Activated T-cell treated with anti-CD3 and anti-CD28 coated beads, Interleukin-2, amount 50 U/mL, for 72 hours (primary cell): ENCODE measurements around the gene THSD8. TPM values are rescaled to one million over a fixed set of nuclear protein-coding genes. Genes with fewer than 3 reads are reported as not detected.
A peak's percentile ranks its signal among the peaks of the same experiment; 100 is the strongest.

Experiments
- ATAC-seq, 2 donors: fragments of 150-1000 bp; cut with Tn5 transposase; replicated peaks in 1 of 2; 2 replicates each; pipeline ENCODE4 v1.10.0; 2021; ENCODE audit warnings: moderate library complexity in 2 of 2, mild to moderate bottlenecking in 1 of 2
- DNase-seq, 2 donors: peaks; one replicate each; pipeline ENCODE4 v3.0.0; 2021 to 2022; ENCODE audit warnings: mixed read lengths in 1 of 2
- H3K27ac Mint-ChIP-seq: one replicate; pipeline ENCODE4 v1.8.0; 2022; ENCODE audit warnings: mild to moderate bottlenecking, moderate library complexity, mixed read lengths
- H3K27me3 Mint-ChIP-seq: one replicate; pipeline ENCODE4 v1.8.0; 2022; ENCODE audit warnings: low read depth, mixed read lengths
- H3K36me3 Mint-ChIP-seq, 2 donors: one replicate each; pipeline ENCODE4 v1.8.0; 2022; ENCODE audit warnings: mixed read lengths in 2 of 2, mild to moderate bottlenecking in 1 of 2; ENCODE audit not compliant: insufficient read depth in 2 of 2
- H3K4me1 Mint-ChIP-seq: one replicate; pipeline ENCODE4 v1.8.0; 2022; ENCODE audit warnings: low read depth, mixed read lengths
- H3K4me3 Mint-ChIP-seq, 2 donors: one replicate each; pipeline ENCODE4 v1.8.0; 2022; ENCODE audit warnings: mild to moderate bottlenecking in 2 of 2, mixed read lengths in 2 of 2, moderate library complexity in 2 of 2
- H3K9me3 Mint-ChIP-seq, 2 donors: one replicate each; pipeline ENCODE4 v1.8.0; 2022; ENCODE audit warnings: mixed read lengths in 2 of 2
- total RNA-seq, 2 donors: library from RNA; stranded (reverse); gene quantifications; one replicate each; pipeline ENCODE4 v1.2.3, GENCODE V29; 2022

The THSD8 gene
- total RNA-seq, 2 donors from 2014 or later: 23.7 to 27.1 TPM

DNA sequence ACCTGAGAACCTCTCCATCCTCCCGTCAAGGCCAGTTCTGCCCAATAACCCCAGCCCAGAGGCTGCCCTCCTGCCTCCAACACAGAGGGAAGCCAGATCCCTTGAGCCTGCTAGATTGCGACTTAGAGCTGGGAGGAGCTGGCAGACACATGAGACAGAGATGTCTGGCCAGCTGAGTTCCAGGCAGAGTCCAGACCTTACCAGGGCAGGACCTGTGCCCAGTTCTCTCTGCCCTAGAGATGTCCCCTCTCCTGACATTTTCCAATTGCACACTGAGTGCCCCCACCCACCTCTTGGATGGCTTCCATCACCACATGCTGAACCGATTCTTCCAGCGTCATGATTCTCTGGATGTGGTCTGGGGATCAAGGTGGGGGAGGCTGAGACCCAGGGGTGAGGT, 29.5 kb upstream of the THSD8 start:
- DNase-seq (no peak), ATAC-seq (no peak)
- peaks cover 36% of the 10 kb centered on the region for H3K4me1 Mint-ChIP-seq
- H3K9me3 Mint-ChIP-seq: no peaks in the 10 kb centered on the region
- no peaks in the 10 kb centered on the region for H3K27me3 Mint-ChIP-seq
- H3K4me3 Mint-ChIP-seq: no peak overlapping the region
- peaks cover 0 to 2% of the 10 kb centered on the region in 2 donors for H3K36me3 Mint-ChIP-seq
- no peak overlapping the region for H3K27ac Mint-ChIP-seq

DNA sequence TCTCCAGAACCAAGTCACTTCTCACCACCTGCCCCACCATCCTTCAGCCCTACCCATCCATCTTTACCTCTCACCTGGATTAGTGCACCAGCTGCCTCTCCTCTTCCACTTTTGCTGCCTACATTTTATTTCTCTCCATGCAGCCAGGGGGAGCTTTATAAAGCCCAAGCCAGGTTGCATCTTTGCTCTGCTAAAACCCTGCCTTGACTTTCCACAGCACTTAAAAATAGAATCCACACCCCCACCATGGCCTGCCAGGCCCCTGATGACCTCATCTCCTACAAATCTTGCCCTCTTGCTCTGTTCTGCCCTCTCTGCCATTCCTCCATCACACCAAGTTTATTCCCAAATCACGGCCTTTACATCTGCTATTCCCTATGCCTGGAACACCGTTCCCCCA, 28.3 kb upstream of the THSD8 start:
- Mint-ChIP-seq H3K4me1 (peaks cover 43% of the 10 kb centered on the region), H3K36me3 (peaks cover 0 to 2% of the 10 kb centered on the region in 2 donors), H3K27me3 (no peaks in the 10 kb centered on the region), H3K27ac (no peak overlapping the region), H3K9me3 (no peaks in the 10 kb centered on the region), H3K4me3 (peak overlapping the region; percentile 1 to 2)
- peak in 1 of 2 donors; percentile 17 for DNase-seq
- no peak for ATAC-seq

DNA sequence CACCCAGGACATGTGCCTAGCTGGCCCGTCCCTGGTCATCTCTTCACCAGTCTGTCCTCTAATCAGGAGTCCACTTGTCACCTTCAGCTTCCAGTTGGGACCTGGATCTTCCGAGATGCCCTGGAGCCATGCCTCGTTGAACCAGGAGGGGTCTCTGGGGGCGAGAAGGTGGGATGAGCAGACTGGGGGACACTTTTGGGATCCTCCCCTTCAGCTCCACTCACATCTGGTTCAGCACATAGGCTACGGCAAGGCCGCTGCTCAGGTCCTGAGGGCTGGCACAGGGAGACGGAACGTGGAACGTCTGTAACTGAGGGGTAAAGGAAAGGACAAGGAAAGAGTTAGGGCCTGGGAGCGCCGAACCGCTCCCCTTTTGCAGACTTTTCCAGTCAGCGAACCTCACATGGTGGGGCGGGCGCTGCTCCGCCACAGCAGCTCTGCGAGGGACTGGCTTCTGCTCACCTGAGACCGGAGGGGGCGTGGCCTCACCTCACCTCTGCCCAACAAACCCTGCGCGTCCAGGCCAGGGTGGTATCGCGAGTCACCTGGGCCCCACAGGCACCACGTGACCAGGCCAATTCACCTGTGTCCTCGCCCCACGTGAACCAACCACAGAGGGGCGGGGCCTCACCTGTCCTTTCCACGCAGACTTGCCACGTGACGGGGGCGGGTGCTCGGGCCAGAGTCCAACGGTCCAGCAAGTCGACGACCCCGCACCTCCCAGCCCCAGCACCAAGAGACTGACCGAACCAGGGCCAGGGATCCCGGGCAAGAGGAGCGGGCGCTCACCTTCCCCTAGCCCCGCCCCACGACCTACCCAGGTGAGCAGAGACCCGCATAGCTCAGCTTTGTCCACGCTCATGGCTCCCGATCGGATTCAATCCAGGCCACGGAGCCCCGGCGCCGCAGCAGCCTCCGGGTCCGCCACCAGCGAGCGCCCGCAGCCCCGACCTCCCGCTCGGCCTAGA, 27.0 kb upstream of the THSD8 start, which contains the start of gene HOOK2:
HOOK2 (minus strand) TSS at position 965 of the 968 bp plus-strand sequence; CDS start at position 862, 103 bp downstream.
- Mint-ChIP-seq H3K4me1 (peaks cover 50% of the 10 kb centered on the region), H3K36me3 (peaks cover 0 to 2% of the 10 kb centered on the region in 2 donors), H3K27me3 (no peaks in the 10 kb centered on the region), H3K9me3 (no peaks in the 10 kb centered on the region), H3K27ac (peak within 1 kb of the TSS; percentile 35), H3K4me3 (peak within 1 kb of the TSS; percentile 75 to 80)
- ATAC-seq (no peak), DNase-seq (peak in 1 of 2 donors; percentile 31)

DNA sequence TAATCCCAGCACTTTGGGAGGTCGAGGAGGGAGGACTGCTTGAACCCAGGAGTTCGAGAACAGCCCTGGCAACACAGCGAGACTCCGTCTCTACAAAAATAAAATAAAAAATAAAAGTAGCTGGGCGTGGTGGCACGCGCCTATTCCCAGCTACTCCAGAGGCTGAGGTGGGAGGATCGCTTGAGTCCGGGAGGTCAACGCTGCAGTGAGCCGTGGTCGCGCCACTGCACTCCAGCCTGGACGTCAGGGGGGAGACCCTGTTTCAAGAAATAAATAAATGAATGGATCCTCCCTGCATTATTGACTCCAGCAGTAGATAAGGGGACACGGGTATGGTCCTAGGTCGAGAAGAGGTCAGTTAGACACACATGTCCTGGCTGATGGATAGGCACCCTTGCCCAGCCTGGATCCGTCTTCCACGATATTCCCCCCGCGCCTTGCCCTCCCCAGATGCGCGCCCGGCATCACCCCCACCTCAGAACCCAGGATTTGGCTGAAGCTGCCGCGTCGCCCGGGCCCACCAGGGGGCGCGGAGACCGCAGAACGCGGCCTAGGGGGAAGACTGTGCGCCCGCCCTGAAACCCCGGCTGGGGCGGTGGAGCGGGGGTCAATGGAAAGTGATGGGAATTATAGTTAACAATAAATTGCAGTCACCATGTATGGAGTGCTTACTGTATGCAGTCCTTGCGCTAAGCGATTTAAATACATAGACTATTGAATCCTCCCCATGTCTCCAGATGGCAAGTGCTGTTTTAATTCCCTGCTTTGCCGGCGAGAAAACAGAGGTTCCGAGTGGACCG, 24.5 kb upstream of the THSD8 start:
- peak; percentile 38 to 43 for ATAC-seq
- peak overlapping the region; percentile 97 to 99 for H3K4me3 Mint-ChIP-seq
- H3K36me3 Mint-ChIP-seq: peaks cover 0 to 2% of the 10 kb centered on the region in 2 donors
- H3K4me1 Mint-ChIP-seq: peaks cover 61% of the 10 kb centered on the region
- H3K27ac Mint-ChIP-seq: peak overlapping the region; percentile 57
- peak; percentile 87 to 93 for DNase-seq
- no peaks in the 10 kb centered on the region for H3K9me3 Mint-ChIP-seq
- H3K27me3 Mint-ChIP-seq: no peaks in the 10 kb centered on the region

DNA sequence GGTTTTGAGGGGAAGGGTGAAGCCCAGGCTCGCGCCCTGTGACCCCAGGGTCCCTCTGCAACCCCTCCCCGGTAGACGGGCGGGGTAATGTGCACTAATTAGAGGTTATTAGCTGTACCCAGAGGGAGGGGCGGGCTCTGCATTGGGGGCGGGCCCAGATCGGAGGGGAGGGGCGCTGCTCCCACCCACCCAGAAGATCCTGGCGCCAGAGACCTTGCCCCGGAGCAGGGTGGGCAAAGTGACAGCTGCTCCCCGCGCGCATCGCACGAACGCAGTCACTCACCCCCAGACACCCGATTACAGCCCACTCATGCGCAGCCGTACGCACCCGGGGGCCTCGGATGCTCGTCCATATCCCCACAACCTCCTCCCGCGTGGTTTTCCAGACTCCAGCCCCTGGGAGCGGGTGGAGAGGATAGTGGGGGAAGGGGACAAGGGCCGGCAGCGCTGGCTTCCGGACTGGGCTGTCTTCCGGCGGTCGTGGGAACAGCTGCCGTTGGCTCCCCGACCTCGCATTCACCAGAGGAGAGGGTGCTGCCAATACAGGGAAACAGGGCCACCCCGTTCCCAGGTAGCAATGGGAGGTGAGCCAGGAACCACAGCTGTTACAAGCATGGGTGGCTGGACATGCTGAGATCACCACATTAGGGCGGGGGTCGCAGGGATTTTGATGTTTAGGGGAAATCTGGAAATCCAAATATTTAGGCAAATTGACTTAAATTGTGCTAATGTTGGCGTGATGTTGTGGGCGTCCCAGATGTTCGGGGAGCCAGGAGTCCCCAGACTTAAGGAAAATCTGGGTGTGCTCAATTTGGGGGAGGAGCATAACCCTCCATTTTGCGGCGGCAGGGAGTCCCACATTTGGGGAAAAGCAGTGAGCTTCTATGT, 23.6 kb upstream of the THSD8 start:
- no peaks in the 10 kb centered on the region for H3K9me3 Mint-ChIP-seq
- ATAC-seq (peak; percentile 1 to 2), DNase-seq (peak; percentile 57 to 60)
- H3K4me1 Mint-ChIP-seq: peaks cover 61% of the 10 kb centered on the region
- no peaks in the 10 kb centered on the region for H3K36me3 Mint-ChIP-seq
- H3K4me3 Mint-ChIP-seq: peak overlapping the region; percentile 97 to 99
- peak overlapping the region; percentile 86 for H3K27ac Mint-ChIP-seq
- H3K27me3 Mint-ChIP-seq: no peaks in the 10 kb centered on the region

DNA sequence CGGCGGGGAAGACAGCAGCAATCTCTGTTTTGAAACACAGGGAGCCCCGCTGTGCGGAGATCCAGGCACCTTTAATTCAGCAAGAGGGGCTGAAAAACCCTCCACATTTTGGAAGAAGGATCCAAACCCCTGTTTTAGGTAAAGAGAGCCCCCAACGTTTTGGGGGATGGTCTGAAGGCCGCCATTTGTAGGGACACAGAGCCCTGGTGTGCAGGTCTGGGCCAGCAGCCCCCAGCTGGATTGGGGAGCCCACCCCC, 23.0 kb upstream of the THSD8 start:
- Mint-ChIP-seq H3K27me3 (no peaks in the 10 kb centered on the region), H3K9me3 (no peaks in the 10 kb centered on the region), H3K27ac (peak overlapping the region; percentile 86), H3K36me3 (no peaks in the 10 kb centered on the region), H3K4me3 (peak overlapping the region; percentile 97 to 99), H3K4me1 (peaks cover 56% of the 10 kb centered on the region)
- no peak for ATAC-seq
- DNase-seq: no peak

DNA sequence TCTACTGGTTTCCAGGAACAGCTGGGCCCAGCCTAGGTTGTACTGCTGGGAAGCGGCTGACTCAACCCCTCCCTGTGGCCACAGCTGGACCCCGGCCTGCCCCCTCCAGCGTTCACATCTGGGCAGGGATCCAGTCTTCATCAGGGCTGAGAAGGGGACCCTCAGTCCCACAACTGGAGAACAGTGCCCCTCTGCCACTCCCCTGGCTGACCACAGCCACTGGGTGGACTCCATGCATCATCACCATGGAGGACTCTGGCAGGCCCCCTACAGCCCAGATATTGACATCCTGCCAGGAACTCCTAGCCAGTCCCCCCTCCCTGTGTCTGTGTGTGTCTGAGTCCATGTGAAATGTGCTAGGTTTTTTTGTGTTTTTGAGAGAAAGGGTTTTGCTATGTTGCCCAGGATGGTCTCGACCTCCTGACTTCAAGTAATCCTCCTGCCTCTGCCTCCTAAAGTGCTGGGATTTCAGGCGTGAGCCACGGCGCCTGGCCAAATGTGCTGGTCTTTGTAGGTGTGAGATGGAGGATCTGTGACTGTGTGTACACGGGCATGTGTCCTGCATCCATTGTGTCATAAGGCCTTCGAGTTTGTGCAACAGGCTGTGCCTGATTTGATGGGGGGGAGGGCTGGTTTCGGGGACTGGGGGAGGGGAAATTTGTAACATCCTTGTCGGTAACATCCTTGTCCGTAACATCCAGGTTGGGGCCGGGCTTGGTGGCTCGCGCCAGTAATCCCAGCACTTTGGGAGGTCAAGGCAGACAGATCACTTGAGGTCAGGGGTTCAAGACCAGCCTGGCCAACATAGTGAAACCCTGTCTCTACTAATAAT, 22.5 kb upstream of the THSD8 start:
- ATAC-seq (no peak), DNase-seq (peak; percentile 35 to 48)
- H3K36me3 Mint-ChIP-seq: no peaks in the 10 kb centered on the region
- H3K9me3 Mint-ChIP-seq: no peaks in the 10 kb centered on the region
- no peaks in the 10 kb centered on the region for H3K27me3 Mint-ChIP-seq
- H3K27ac Mint-ChIP-seq: peak overlapping the region; percentile 75
- H3K4me3 Mint-ChIP-seq: peak overlapping the region; percentile 97 to 99
- peaks cover 50% of the 10 kb centered on the region for H3K4me1 Mint-ChIP-seq

DNA sequence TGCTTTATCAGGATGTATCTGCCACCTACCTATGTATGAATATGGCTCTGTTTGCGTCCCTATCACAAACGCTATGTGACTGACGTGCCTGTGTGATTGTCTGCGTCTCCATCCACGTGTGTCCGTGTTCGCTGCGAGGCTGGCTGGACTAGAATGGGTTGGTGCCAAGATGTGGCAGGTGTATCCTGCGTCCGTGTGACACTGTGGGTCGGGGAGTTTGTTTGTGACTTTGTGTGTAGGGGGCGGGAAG, 19.8 kb upstream of the THSD8 start:
- Mint-ChIP-seq H3K27me3 (no peaks in the 10 kb centered on the region), H3K36me3 (no peaks in the 10 kb centered on the region), H3K27ac (peak overlapping the region; percentile 86), H3K4me1 (peaks cover 42% of the 10 kb centered on the region), H3K4me3 (peak overlapping the region; percentile 87), H3K9me3 (no peaks in the 10 kb centered on the region)
- ATAC-seq: no peak
- DNase-seq: no peak

DNA sequence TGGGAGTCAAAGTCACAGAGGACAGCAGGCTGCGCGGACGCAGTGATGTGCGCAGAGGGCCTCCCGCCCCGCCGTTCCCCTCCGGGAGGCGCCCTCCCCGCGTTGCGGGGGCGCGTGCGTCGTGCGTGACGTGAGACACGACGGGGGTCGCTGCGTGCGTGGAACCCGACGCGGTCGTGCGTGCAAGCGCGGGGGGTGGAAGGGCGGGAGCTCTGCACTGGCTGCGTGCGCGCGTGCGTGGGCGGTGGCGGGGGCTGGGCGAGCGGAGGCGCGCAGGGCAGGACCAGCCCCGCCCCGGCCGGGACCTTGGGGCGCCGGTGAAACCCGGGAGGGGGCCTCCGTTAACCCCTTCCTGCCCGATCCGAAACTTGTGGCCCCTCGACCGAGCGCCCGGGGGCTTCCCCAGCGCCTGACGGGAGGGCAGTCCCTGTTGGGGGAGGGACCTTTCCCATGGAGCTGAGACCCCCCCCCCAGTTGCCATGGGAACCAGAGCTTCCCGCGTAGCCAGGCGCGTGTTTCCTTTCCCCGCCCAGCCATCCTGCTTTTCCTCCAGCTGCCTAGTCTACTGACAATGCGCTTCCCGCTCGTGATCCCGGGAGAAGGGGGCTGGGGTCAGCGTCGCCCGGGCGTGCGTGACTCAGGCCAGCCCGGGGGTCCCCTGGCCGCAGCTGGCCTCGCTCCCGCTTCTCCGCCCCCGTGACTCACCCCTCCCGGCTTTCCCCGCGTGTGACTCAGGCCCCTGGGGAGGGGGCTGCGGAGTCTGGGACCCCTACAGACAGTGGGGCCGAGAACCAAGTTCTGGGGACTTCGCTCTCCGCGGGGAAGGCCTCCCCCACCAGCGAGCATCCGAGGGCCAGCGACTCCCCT, 19.2 kb upstream of the THSD8 start:
- H3K9me3 Mint-ChIP-seq: no peaks in the 10 kb centered on the region
- DNase-seq: peak; percentile 97
- peak overlapping the region; percentile 87 for H3K4me3 Mint-ChIP-seq
- ATAC-seq: peak; percentile 55 to 62
- H3K27me3 Mint-ChIP-seq: no peaks in the 10 kb centered on the region
- H3K4me1 Mint-ChIP-seq: peaks cover 38% of the 10 kb centered on the region
- no peak overlapping the region for H3K27ac Mint-ChIP-seq
- H3K36me3 Mint-ChIP-seq: no peaks in the 10 kb centered on the region

DNA sequence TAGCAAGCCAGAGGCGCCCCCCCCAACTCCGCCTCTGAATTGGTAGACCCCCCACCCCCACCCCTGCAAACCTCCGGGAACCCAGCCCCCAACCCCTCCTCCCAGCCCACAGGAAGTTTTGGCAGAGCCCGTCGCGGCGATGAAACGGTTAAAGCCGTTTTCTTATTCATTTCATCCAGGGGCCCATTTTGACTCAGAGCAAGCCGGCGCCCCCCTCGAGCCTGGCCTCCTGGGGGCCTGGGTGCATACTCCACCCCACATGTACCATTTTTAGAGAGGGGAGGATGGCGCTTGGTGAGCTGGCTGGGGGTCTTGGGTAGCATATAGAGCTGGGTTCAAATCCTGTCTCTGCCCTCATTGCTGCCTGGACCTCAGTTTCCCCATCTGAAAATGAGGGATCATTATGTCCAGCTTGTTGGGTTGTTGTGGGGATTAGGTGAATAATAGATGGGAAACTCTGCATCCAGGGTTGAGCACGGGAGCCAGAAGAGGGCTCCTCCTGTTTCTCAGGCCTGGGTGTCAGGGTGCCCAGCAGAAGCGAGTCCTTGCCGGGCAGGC, 18.5 kb upstream of the THSD8 start:
- H3K9me3 Mint-ChIP-seq: no peaks in the 10 kb centered on the region
- ATAC-seq: peak; percentile 36 to 47
- H3K4me3 Mint-ChIP-seq: peak overlapping the region in 1 of 2 donors; percentile 79
- peaks cover 41% of the 10 kb centered on the region for H3K4me1 Mint-ChIP-seq
- no peaks in the 10 kb centered on the region for H3K27me3 Mint-ChIP-seq
- H3K27ac Mint-ChIP-seq: peak overlapping the region; percentile 69
- DNase-seq: peak in 1 of 2 donors; percentile 93
- H3K36me3 Mint-ChIP-seq: no peaks in the 10 kb centered on the region

DNA sequence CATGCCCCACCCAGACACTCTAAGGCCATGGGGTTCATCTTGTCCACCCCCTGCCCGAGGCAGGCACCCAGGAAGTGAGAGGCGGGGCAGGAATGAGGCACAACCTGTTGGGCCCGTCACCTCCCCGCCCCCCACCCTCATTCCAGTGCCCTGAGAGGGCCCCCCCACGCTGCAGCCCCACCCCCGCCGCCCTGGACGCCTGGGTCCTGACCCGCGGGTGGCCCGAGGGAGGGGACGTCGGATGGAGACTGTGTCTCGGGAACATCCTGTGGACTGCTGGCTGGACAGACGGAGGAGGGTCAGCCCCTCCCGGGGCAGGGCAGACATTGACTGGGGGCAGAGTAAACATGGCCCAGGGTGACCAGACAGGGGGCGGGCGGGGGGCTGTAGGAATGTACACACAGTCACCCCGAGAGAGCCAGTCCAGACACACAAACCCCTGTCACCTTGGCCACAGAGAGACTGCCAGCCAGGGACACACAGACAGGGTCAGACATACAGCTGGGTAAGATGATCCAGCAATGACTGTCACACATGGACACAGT, 17.9 kb upstream of the THSD8 start:
- peaks cover 41% of the 10 kb centered on the region for H3K4me1 Mint-ChIP-seq
- ATAC-seq (peak in 1 of 2 donors; percentile 3), DNase-seq (peak; percentile 54 to 62)
- peak overlapping the region; percentile 69 for H3K27ac Mint-ChIP-seq
- H3K9me3 Mint-ChIP-seq: no peaks in the 10 kb centered on the region
- no peaks in the 10 kb centered on the region for H3K36me3 Mint-ChIP-seq
- no peaks in the 10 kb centered on the region for H3K27me3 Mint-ChIP-seq
- peak overlapping the region in 1 of 2 donors; percentile 79 for H3K4me3 Mint-ChIP-seq
